ENCODE data around the gene RCOR1.

- TF ChIP-seq EZH2phosphoT487 (conservative IDR thresholded peaks at IDR 0.05; ENCODE audit: low read length) (no peak), CTCF (IDR thresholded peaks at IDR 0.05; ENCODE audit: insufficient read depth, low read length, poor library complexity, severe bottlenecking) (no peak)
Observed at GRCh38 chr14:102663440-102663839, 71.0 kb downstream of the RCOR1 start.
